HG02840 (cell line): ENCODE results near the gene TANGO6.
"Not testable (repeated sequence)": the region's sequence is repeated elsewhere in the genome, so short reads cannot be mapped to it uniquely, and the experiment has no call there.

Experiments
- ATAC-seq: cut with Tn5 transposase; IDR thresholded peaks from one replicate; pipeline ENCODE4 v1.9.1; 2021; ENCODE audit warnings: mild to moderate bottlenecking, moderate library complexity, moderate number of reproducible peaks; ENCODE audit not compliant: unreplicated experiment, low FRiP score

TANGO6 gene

DNA sequence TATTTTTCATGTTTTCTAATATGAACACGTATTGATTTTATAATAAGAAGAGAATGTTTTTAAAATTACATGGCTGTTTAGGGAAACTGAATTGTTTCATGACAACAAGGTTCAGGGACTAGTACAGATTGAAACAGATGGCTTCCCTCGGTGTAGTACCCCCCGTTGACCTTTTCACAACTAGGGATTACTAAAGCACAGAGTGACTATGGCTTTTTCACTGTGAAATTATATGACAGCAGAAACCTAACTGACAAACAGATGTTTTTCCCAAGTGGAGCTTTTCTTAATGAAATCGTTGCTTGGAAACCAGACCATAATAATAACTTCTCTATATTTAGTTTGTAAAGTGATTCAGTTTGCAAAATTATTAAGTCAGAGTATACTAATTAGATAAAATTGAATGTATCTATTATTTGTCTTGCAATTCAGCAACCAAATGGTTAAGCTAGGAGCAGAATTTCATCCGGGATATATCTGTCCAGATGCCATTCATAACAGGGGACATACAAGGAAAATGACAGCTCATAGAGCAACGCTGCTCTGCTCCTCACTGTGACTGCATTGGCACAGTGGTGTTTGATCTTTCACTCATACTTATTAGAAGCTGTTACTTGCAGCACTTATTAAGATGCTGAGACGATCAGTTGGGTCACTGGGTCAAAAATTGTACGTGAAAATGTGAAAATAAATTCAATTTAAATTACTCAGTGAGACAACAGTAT lies 111.7 kb downstream of the TANGO6 start:
- no peak for ATAC-seq

DNA sequence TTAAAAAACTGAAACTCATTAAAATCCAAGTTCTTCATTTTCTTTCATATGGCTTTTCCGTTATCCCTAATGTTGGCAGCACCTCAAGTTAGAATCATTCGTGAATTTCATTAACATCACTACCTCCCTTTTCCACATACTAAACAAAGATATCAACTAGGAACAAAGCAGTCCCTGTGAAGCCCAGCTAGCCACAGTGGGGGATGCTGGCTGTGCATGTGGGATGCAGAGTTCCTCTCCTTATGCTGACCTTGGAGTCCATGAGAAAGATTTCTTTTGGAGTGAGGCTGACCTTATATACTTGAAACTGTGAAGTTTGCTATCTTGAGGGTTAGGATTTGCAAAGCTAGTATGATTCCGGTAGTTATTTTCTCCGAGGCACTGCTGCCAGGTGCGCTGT lies 117.6 kb downstream of the TANGO6 start:
- no peak for ATAC-seq

DNA sequence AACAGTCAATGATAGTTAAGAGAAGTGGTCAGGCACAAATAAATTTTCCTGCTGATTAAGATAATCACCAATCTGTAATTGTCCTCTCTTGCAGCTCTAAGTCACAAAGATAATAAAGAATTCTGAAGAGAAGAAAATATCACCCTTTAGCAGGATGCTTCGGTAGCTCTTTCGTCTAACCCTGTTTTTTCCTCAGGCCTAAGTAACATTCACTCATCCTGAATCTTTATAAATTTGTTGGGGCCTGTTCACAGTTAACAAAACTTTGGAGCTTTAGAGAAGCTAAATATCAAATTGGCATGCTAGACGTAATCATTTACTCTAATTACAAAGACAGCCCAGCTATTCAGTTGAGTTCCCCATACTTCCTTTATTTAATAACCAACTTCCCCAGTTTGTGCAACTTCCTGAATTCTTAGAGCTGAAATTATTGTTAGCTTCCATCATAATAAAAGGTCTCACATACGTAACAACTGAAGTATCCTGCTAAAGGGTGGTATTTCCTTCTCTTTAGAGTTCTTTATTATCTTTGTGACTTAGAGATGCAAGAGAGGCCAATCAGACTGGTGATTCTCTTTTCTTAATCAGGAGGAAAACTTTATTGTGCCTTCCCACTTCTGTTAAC lies 118.6 kb downstream of the TANGO6 start:
- ATAC-seq, result no peak

DNA sequence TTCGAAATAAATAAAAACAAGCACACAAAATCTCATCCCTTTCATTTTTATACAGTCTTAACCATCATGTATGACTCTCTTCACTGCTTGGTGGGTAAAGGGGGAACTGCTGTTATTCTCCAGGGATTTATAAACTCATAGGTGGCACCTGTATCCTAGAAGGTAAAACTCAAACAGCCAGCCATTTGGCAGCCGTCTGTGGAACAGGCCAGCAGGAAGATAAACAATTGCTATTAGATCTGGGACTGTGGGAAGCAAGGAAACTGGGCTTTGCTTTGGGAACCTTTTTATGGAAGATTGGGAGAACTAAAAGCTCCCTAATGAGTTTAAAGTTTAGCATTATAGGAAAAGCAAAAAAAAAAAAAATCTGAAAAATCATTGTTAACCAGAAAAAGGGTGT lies 126.0 kb downstream of the TANGO6 start:
- no peak for ATAC-seq

DNA sequence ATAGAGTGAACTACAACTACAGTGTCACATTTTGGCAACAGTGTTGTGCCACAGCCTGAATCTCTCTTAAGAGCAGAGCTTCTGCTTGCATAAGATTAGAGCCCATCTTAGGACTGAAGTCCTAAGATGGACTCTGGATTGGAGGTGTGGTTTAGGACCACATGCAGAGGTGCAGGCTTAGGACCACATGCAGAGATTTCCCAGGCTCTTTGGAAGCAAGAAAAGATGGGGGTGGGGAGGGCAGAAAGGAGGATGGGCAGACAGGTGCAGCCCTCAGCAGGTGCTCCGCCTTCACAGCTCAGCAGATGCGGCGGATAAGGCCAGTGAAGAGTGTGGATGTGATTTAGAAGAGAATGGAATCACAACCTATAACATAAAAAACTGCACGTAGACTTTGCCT lies 128.7 kb downstream of the TANGO6 start:
- ATAC-seq, result no peak

DNA sequence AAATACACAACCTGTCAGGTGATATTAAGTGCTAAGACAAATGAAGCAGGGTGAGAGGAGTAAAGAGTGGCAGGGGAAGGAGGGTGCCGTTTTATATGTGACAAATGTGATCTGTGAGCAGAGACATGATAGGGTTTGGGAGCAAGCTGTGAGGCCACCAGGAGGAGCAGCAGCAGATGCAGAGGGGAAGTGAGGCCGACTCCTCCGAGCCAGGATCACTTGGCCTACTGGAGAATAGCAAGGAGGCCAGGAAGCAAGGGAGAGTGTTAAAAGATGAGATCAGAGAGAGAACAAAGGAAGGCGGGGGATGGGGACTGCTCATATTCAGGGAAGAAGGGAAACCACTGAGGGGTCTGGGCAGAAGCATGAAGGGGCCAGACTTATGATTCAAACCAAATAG lies 129.4 kb downstream of the TANGO6 start:
- ATAC-seq, result no peak

DNA sequence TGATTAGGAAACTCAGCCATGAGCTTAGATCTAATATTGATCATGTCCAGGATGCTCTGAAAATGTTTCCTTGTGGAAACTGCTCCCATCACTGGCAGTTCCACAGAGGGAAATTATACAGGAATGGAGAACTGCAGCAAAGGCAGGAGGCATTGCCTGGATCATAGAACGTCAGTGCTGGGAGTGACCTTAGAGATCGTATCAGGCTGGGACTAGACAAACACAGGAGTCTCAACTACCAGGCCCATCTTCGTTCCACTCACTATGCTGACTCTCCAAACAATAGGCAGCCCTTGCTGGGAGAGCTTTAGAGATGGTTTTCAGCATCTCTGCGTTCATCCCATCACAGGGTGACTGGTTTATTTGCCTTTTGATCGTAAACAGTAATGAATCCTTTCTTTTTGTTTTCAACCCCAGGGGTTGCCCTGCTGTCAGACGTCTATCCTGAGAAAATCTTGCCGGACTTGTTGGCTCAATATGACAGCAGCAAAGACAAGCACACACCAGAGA lies 130.3 kb downstream of the TANGO6 start:
- no peak for ATAC-seq

DNA sequence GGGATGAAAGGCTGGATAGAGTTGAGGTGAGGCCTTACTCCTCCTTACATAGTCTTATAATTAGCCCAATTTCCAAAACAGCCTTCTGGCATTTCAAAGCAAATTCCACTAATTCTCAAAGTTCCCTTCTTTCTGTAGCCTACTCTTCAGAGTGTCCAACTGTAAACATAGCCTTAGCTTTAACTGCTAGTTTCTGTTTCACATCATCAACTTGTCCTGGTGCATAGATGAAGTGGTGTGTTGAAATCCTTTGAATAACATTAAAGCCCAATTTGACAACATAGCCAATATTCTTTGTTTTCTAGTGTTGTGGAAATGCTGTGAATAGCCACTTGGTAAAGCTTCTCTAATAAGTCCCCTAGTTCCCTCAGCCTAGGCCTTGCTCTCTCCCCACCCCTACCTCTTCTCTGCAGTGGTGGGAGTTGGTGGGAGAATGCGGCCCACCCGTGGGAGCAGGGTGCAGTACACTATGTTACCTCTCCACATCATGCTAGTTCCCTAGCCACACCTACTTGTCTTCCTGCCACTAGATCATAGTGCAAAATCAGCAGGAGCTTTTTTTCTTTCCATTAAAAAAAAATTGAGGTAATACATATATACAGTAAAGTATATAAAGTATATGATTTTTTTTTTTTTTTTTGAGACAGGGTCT lies 135.1 kb downstream of the TANGO6 start:
- ATAC-seq, result no peak

DNA sequence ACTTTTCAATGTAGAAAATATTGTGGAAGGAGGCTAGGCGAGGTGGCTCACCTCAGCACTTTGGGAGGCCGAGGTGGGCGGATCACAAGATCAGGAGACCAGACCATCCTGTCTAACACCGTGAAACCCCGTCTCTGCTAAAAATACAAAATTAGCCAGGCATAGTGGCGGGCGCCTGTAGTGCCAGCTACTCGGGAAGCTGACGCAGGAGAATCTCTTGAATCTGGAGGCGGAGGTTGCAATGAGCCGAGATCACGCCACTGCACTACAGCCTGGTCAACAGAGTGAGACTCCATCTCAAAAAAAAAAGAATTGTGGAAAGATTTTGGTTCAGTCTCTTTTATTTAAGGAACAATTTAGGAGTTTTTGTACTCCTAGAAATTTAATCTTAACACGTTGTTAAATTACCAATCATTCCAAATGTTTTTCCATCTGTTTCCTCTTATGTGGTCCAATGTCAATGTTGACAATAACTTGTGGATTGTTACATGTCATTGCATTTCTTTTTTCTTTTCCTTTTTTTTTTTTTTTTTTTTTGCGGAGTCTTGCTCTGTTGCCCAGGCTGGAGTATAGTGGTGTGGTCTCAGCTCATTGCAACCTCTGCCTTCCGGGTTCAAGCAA lies 137.5 kb downstream of the TANGO6 start:
- ATAC-seq, result no peak

DNA sequence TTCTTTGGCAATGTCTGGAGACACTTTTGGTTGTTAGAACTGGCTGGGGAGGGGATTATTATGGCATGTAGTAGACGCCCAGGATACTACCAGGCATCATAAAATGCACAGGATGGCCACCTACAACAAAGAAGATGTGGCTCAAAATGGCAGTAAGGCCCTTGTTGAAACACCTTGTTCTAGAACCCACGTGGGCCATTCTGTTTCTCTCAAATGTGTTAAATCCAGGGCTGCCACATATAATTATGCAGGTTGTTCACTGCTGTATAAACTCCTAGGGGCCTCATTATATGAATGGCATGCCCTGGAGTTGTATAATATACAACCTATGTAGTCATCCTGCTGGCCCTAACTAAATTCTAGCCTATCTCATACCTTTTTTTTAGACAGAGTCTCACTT lies 138.6 kb downstream of the TANGO6 start:
- no peak for ATAC-seq

DNA sequence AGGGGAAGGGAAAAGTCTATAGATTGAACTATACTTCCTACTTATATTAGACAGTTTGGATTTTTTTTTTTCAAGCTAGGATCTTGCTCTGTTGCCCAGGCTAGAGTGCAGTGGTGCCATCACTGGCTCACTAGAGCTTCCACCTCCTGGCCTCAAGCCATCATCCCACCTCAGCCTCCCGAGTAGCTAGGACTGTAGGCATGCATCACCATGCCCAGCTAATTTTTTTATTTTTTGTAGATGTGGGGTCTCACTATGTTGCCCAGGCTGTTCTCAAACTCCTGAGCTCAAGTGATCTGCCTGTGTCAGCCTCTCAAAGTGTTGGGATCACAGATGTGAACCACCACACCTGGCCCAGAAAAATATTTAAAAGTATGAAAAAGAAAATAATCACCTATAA lies 141.1 kb downstream of the TANGO6 start:
- ATAC-seq, result no peak

DNA sequence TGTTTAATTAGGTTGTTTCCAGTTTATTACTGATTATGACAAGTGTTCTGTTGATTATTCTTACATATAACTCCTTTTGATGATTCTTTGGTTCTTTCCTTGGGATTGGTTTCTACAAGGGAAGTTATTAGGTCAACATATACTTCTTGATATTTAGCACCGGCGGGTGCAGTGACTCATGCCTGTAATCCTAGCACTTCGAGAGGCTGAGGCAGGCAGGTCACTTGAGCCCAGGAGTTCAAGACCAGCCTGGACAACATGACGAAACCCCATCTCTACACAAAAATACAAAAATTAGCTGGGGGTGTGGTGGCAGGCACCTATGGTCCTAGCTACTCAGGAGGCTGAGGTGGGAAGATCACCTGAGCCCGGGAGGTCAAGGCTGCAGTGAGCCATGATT lies 141.9 kb downstream of the TANGO6 start:
- ATAC-seq, result no peak

DNA sequence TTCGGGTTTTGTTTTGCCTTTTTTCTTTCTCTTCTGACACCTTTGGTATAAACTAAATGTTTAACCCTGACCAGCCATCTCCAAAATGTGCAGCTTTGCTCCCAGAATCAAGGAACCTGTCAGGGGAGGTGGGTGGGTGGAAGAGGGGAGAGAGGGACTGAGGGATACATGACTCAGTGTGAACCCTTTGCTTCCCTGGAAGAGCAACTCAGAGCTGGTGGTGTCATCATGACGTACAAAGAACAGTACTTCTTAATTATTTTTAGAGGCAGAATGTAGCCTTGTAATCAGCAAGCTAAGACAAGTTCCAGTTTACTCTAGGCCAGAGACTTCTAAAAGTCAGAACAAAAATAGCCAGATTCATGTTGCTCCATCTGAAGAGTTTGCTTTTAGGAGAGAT lies 142.5 kb downstream of the TANGO6 start:
- ATAC-seq, result no peak

DNA sequence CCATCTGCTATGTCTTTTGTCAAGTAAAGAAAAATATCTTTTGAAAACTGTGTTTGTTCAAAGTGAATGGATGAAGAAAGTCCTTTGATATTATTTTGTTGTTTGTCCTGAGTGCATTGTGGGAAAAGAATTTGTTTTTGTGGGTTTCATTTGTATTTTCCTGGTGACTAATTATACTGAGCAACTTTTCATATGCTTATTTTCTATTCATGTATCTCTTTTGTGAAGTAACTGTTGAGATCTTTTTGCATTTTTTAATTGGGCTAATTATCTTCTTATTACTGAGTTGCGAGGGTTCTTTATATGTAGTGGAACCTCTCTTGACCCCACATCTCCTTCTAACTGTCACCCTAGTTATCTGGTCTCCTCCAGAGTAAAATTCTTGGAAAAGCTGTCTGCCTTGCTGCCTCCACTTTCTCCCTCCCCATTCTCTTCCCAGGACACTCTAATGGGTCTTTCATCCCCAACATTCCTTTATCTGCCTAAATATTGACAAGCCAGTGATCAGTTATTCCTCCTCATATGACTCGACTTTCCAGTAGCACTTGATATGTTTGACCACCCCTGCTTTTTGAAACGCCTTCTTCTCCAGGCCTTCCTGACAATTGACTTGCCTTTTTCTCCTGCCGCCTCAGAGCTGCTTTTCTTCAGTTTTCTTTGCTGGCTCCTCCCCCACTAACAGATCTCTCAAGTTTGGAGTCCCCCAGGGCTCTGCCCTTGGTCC lies 144.6 kb downstream of the TANGO6 start:
- ATAC-seq, result no peak

DNA sequence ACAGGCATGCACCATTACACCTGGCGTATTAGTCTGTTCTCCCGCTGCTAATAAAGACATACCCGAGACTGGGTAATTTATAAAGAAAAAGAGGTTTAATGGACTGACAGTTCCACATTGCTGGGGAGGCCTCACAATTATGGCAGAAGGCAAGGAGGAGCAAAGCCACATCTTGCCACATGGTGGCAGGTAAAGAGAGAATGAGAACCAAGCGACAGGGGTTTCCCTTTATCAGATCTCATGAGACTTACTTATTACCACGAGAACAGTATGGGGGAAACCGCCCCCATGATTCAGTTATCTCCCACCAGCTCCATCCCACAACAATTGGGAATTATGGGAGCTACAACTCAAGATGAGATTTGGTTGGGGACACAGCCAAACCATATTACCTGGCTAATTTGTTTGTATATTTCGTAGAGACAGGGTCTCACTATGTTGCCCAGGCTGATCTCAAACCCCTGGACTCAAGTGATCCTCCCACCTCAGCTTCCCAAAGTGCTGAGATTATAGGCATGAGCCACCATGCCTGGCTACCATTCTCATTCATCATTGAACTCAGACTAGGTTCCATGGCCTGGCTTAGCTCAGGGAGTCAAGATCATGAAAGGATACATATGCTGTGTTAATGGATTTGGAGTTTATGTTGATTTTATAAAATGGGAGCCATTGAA lies 147.0 kb downstream of the TANGO6 start:
- not testable (repeated sequence) for ATAC-seq

DNA sequence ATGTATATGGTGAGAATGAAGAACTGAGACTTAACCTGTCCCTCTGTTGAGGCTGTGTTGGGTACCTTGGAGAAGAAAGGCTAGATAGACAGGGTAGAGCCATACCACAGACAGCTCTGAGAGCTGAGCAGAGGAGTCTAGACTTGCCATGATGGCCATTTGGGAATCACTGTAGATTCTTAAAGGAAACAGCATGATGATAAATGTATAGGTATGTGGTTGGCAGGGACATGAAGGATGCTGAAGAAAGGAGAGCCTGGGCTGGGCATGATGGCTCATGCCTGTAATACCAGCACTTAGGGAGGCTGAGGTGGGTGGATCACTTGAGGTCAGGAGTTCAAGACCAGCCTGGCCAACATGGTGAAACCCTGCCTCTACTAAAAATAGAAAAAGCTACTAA lies 147.7 kb downstream of the TANGO6 start:
- no peak for ATAC-seq

DNA sequence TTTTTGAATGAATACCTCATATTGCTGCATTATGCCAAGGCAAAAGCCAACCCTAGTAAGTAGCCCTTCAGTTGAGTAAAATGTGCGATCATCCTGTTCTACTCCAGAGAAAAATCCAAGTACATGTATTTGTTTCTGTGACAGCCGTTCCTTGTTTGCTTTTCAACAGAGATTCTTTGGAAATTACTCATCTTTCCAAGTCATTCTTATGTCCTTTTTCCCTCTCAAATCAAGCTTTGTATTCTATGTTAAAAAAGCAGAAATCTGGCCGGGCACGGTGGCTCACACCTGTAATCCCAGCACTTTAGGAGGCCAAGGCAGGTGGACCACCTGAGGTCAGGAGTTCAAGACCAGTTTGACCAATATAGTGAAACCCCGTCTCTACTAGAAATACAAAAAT lies 149.2 kb downstream of the TANGO6 start:
- ATAC-seq, result no peak

DNA sequence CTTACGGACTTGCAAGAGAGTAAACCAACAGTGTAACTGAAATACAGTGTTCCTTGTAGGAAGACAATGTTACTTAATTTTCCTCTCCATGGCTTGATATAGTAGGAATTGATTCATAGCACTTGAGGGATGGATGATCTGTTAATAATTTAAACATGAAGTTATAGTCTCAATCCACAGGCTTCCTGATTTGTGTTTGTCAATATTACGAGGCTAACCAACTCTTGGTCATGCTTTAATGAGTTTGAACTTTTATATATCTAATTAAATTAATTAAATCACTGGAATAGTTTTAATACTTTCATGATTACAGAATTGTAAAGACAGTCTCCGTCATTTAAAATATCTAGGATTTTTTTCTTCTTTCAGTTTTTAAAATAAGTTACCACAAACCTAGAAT lies 150.1 kb downstream of the TANGO6 start:
- no peak for ATAC-seq

DNA sequence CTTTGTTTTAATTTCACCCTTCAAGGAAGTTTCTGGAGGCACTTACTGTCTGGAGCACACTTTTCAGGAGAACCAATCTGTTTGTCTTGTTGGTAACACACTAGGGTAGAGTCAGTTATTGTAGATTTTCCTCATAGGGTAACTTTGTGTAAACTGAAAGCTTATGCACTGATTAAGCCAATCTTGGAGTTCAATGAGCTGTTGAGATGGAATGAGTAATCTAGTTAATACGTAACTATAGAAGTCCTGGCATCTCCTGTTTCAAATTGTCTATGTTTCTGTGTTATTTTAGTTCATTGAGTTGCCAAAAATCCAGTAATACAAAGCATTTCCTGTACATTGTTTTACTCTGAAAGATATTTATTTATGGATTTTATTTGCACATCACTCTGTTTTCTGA lies 150.6 kb downstream of the TANGO6 start:
- ATAC-seq, result no peak

DNA sequence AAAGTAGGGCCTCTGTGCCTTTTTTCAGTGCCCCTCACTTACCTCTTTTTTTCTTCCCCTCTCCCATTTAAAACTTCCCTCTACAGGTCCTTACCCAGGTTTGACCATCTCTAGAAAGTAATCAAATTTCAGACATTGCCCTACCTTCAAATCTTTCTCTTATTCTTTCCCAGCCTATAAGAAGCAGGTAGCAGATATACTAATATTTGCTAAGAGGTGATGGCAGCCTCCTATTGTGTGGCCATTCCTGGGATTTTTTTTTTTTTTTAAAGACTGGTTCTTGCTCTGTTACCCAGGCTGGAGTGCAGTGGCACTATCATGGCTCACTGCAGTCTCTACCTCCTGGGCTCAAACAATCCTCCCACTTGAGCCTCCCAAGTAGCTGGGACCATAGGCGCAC lies 151.0 kb downstream of the TANGO6 start:
- no peak for ATAC-seq
